Measurements from ENCODE around the gene CDK11A.
A peak's percentile ranks its signal among the peaks of the same experiment; 100 is the strongest.
"Not testable (repeated sequence)": the region's sequence is repeated elsewhere in the genome, so short reads cannot be mapped to it uniquely, and the experiment has no call there.

Gene CDK11A

GRCh38 chr1:1724035-1724864 lies at the start of gene CDK11A:
Gene CDK11A, minus strand, starts transcription at chr1:1724357. Its CDS starts 1,539 bp downstream, at chr1:1722818.
- not testable (repeated sequence) for H3K9me3 Mint-ChIP-seq, H3K27me3 Mint-ChIP-seq, H3K4me1 Mint-ChIP-seq
- Mint-ChIP-seq H3K4me3 (peak within 1 kb of the TSS; percentile 87 to 94), H3K27ac (peak within 1 kb of the TSS; percentile 96 to 97)
- peak; percentile 89 to 99 for DNase-seq
- peak; percentile 98 for ATAC-seq

- Mint-ChIP-seq H3K27ac (no peak overlapping the region), H3K4me3 (no peak overlapping the region), H3K9me3 (peaks cover 4 to 6% of the 10 kb centered on the region in 2 donors), H3K4me1 (peaks cover 31% of the 10 kb centered on the region), H3K27me3 (no peaks in the 10 kb centered on the region)
- ATAC-seq (no peak), DNase-seq (no peak)
Observed at GRCh38 chr1:1773874-1774273, 49.7 kb upstream of the CDK11A start.

- no peak for ATAC-seq
- DNase-seq = no peak
- Mint-ChIP-seq H3K4me1 (peaks cover 19% of the 10 kb centered on the region), H3K9me3 (peaks cover 4 to 6% of the 10 kb centered on the region in 2 donors), H3K4me3 (no peak overlapping the region), H3K27me3 (no peaks in the 10 kb centered on the region), H3K27ac (no peak overlapping the region)
Observed at GRCh38 chr1:1771096-1771495, 46.9 kb upstream of the CDK11A start.

- H3K4me1 Mint-ChIP-seq = peaks cover 9% of the 10 kb centered on the region
- H3K9me3 Mint-ChIP-seq = peaks cover 4 to 6% of the 10 kb centered on the region in 2 donors
- no peak for ATAC-seq
- H3K27me3 Mint-ChIP-seq = no peaks in the 10 kb centered on the region
- H3K4me3 Mint-ChIP-seq = no peak overlapping the region
- DNase-seq = no peak
- H3K27ac Mint-ChIP-seq = no peak overlapping the region
Observed at GRCh38 chr1:1770102-1770501, 45.9 kb upstream of the CDK11A start.

- no peak overlapping the region for H3K4me3 Mint-ChIP-seq
- peak overlapping the region in 1 of 2 donors; percentile 52 for H3K27ac Mint-ChIP-seq
- H3K4me1 Mint-ChIP-seq = peaks cover 5% of the 10 kb centered on the region
- no peaks in the 10 kb centered on the region for H3K27me3 Mint-ChIP-seq
- ATAC-seq (no peak), DNase-seq (no peak)
- peaks cover 4 to 6% of the 10 kb centered on the region in 2 donors for H3K9me3 Mint-ChIP-seq
Observed at GRCh38 chr1:1768249-1768992, 44.3 kb upstream of the CDK11A start.

GRCh38 chr1:1764876-1765470 lies 40.8 kb upstream of the CDK11A start:
- no peak for DNase-seq
- Mint-ChIP-seq H3K27me3 (no peaks in the 10 kb centered on the region), H3K9me3 (peaks cover 0 to under 1% of the 10 kb centered on the region in 2 donors), H3K4me3 (no peak overlapping the region), H3K27ac (no peak overlapping the region), H3K4me1 (peaks cover 9% of the 10 kb centered on the region)
- no peak for ATAC-seq

GRCh38 chr1:1763657-1764621 lies 39.8 kb upstream of the CDK11A start:
- Mint-ChIP-seq H3K9me3 (no peaks in the 10 kb centered on the region), H3K4me3 (no peak overlapping the region), H3K27me3 (no peaks in the 10 kb centered on the region), H3K4me1 (peaks cover 15% of the 10 kb centered on the region), H3K27ac (peak overlapping the region in 1 of 2 donors; percentile 93)
- DNase-seq (no peak), ATAC-seq (peak; percentile 68)

GRCh38 chr1:1761504-1762376 lies 37.6 kb upstream of the CDK11A start:
- Mint-ChIP-seq H3K27ac (peak overlapping the region in 1 of 2 donors; percentile 42), H3K9me3 (no peaks in the 10 kb centered on the region)

GRCh38 chr1:1760715-1761114 lies 36.6 kb upstream of the CDK11A start:
- H3K27me3 Mint-ChIP-seq = no peaks in the 10 kb centered on the region
- H3K4me3 Mint-ChIP-seq = no peak overlapping the region
- no peak for ATAC-seq
- peaks cover 10% of the 10 kb centered on the region for H3K4me1 Mint-ChIP-seq
- no peak overlapping the region for H3K27ac Mint-ChIP-seq
- no peak for DNase-seq
- no peaks in the 10 kb centered on the region for H3K9me3 Mint-ChIP-seq

More at GRCh38 chr1:1761504-1762376, 37.6 kb upstream of the CDK11A start:
- DNase-seq = no peak
- peaks cover 10% of the 10 kb centered on the region for H3K4me1 Mint-ChIP-seq
- no peak for ATAC-seq
- no peak overlapping the region for H3K4me3 Mint-ChIP-seq
- H3K27me3 Mint-ChIP-seq = no peaks in the 10 kb centered on the region

GRCh38 chr1:1760345-1760650 lies 36.1 kb upstream of the CDK11A start:
- Mint-ChIP-seq H3K4me3 (no peak overlapping the region), H3K4me1 (peaks cover 10% of the 10 kb centered on the region), H3K27me3 (no peaks in the 10 kb centered on the region), H3K9me3 (no peaks in the 10 kb centered on the region), H3K27ac (no peak overlapping the region)
- DNase-seq = no peak
- ATAC-seq = no peak

- no peaks in the 10 kb centered on the region for H3K27me3 Mint-ChIP-seq
Observed at GRCh38 chr1:1759456-1760344, 35.5 kb upstream of the CDK11A start.

GRCh38 chr1:1758692-1759455 lies 34.7 kb upstream of the CDK11A start:
- Mint-ChIP-seq H3K9me3 (no peaks in the 10 kb centered on the region), H3K4me1 (peaks cover 10% of the 10 kb centered on the region)
- ATAC-seq = peak; percentile 18

More at GRCh38 chr1:1759456-1760344, 35.5 kb upstream of the CDK11A start:
- Mint-ChIP-seq H3K9me3 (no peaks in the 10 kb centered on the region), H3K27ac (peak overlapping the region in 1 of 2 donors; percentile 34), H3K4me3 (no peak overlapping the region), H3K4me1 (peaks cover 10% of the 10 kb centered on the region)
- DNase-seq = no peak
- ATAC-seq = no peak

More at GRCh38 chr1:1758692-1759455, 34.7 kb upstream of the CDK11A start:
- no peak for DNase-seq
- no peak overlapping the region for H3K27ac Mint-ChIP-seq
- H3K27me3 Mint-ChIP-seq = no peaks in the 10 kb centered on the region
- no peak overlapping the region for H3K4me3 Mint-ChIP-seq

Measured in stimulated activated naive CD8-positive, alpha-beta T cell treated with anti-CD3 and anti-CD28 coated beads, Interleukin-15, amount 100 ng/mL, for 72 hours (primary cell).